ENCODE data around the gene SLC6A18.

DNA sequence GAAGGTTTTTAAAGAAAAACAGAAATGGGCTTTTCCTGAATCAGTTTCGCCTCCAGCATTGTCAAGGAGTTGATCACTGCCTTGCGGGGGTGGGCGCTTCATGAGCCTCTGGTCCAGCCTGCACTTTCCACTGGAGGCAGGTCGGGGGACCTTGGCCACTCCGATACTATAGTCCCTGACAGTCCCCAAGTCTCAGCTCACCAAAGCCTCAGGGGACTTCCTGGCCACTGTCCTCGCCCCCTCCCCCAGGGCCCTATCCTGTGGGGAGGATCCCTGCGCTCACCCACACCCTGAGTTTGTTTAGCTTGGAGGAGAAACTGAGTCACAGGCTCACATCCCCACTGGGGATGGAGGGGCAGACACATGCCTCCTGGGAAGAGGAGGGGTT, 22.4 kb upstream of the SLC6A18 start:
- no peak for TF ChIP-seq POLR2AphosphoS5 (IDR thresholded peaks at IDR 0.05; ENCODE audit: low read depth, low read length)
- TF ChIP-seq, protein P1, sequence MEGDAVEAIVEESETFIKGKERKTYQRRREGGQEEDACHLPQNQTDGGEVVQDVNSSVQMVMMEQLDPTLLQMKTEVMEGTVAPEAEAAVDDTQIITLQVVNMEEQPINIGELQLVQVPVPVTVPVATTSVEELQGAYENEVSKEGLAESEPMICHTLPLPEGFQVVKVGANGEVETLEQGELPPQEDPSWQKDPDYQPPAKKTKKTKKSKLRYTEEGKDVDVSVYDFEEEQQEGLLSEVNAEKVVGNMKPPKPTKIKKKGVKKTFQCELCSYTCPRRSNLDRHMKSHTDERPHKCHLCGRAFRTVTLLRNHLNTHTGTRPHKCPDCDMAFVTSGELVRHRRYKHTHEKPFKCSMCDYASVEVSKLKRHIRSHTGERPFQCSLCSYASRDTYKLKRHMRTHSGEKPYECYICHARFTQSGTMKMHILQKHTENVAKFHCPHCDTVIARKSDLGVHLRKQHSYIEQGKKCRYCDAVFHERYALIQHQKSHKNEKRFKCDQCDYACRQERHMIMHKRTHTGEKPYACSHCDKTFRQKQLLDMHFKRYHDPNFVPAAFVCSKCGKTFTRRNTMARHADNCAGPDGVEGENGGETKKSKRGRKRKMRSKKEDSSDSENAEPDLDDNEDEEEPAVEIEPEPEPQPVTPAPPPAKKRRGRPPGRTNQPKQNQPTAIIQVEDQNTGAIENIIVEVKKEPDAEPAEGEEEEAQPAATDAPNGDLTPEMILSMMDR (IDR thresholded peaks at IDR 0.05), result no peak
- no peak for TF ChIP-seq TCF12 (IDR thresholded peaks at IDR 0.05)
- no peak for TF ChIP-seq TAF1 (IDR thresholded peaks at IDR 0.05; ENCODE audit: borderline replicate concordance, low read depth, low read length)
- TF ChIP-seq RAD21 (IDR thresholded peaks at IDR 0.05; ENCODE audit: low read length), result no peak
- TF ChIP-seq, protein P2, sequence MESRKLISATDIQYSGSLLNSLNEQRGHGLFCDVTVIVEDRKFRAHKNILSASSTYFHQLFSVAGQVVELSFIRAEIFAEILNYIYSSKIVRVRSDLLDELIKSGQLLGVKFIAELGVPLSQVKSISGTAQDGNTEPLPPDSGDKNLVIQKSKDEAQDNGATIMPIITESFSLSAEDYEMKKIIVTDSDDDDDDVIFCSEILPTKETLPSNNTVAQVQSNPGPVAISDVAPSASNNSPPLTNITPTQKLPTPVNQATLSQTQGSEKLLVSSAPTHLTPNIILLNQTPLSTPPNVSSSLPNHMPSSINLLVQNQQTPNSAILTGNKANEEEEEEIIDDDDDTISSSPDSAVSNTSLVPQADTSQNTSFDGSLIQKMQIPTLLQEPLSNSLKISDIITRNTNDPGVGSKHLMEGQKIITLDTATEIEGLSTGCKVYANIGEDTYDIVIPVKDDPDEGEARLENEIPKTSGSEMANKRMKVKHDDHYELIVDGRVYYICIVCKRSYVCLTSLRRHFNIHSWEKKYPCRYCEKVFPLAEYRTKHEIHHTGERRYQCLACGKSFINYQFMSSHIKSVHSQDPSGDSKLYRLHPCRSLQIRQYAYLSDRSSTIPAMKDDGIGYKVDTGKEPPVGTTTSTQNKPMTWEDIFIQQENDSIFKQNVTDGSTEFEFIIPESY (IDR thresholded peaks at IDR 0.05; ENCODE audit: borderline replicate concordance, low read depth), result no peak
- TF ChIP-seq MEF2A (IDR thresholded peaks at IDR 0.05; ENCODE audit: borderline replicate concordance, low read depth), result no peak
- TF ChIP-seq REST (IDR thresholded peaks at IDR 0.05; ENCODE audit: low read depth, low read length), result no peak
- no peak for TF ChIP-seq GABPA (IDR thresholded peaks at IDR 0.05; ENCODE audit: low read depth)

Measured in SK-N-SH (cell line).